NK-92 (cell line): ENCODE data around the gene CNTNAP2.

ENCODE experiments used
- DNase-seq: peaks from one replicate; lab custom pipeline; 2025; ENCODE audit not compliant: unreplicated experiment; lab: John Stamatoyannopoulos, UW

The CNTNAP2 gene

DNA sequence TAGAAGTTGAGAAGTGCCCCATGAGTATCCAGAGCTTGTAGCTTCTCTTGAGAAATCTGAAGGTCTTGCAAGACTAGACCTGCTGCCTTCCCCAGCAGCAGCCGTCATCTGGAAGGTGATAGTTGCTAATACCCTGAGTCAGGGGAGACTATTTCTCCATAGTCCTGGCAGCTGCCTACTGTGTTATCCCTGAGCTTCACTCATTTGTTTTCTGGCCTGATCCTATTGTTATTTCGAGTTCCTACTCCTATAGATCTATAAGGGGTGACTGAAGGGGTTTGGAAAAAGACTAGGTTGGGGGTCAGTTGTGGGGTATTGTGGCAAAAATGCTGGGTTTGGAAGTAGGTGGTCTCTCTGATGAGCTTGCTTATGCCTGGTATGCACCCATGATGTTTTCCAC is 297.8 kb downstream of the CNTNAP2 start:
- DNase-seq = no peak

DNA sequence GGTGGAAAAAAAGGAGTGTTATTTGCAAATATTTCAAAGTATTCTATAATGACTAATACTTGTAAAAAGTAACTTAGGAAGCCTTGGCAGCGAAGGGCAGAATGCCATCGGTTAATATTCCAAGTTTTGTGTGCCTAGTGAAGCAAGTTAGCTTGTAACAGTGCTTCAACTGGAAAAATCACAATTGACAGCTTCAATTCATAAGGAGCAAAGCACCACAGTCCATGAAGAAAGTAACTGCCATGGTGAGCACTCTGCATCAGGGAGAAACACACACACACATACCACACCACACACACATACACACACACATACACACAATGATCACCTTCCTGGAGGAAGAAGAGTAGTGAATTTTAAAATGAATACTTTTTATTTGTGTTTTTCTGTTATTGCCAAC is 298.3 kb downstream of the CNTNAP2 start:
- DNase-seq = no peak

DNA sequence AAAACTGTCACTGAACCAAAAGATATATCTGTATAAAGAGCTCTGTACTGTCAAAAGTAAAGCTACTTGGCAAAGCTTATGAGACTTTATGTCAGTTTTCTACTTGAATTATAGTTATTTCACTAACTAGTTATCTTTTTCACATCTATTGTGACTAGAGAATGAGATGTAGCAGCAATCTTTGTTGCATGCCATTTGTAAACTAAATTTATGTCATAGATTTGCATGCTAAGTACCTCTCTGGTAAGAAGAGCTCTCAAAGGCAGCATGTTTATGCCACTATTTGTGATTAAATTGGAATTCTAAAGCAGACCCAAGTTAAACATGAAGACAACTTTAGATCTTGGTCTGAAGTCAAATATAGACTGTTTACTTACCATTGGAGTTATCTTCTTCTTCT is 300.6 kb downstream of the CNTNAP2 start:
- DNase-seq = no peak

DNA sequence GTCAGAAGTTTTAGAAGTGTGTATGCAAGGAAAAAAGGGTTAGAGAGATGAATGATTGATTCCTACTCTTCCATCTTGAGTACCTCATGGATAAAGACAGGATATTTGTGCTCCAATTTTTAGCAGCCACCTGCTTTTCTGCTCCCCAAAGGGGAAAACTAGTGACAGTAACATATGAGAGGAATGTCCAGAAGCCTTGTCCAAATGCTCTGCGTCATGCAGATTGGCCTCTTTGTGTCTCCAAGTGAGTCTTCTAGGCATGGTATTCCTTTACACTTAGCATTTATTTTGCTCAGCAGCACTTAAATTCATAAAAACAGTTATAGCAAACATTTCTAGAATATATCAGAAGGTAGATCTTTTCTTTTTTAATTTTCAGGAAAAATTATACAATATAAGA is 306.8 kb downstream of the CNTNAP2 start:
- no peak for DNase-seq

DNA sequence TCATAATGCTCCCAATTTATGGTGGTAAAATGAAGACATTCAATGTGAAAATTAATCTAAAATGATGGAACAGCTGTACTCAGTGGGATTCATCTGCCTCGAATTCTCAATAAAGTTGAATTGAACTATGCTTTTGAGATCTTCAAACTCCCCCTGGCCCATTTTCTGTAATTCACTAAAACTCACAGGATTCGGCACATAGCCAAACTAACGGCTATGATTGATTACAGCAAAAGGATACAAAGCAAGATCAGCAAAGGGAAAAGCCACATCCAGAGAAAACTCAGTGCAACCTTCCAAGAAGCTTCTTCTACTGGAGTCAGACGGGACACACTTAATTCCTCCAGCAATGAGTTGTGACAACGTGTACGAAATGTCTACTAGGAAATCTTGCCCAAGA is 307.5 kb downstream of the CNTNAP2 start:
- no peak for DNase-seq

DNA sequence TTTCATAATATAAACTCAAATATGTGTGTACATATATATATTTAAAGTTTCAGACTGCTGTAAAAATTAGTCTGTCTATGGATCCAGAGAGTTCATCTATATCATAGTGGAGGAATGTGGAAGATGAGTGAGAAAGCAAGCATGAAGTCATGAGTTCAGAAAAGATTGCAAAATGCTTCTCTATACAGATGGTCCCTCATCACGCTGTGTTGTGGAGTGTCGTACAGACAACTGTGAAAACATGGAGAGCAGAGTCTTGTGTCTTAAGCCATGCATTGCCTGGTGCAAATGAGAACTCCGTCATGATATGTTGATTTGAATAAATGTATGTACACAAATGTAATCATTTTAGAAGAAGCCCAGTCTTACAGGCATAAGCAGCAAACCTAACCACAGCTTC is 316.9 kb downstream of the CNTNAP2 start:
- DNase-seq = no peak

DNA sequence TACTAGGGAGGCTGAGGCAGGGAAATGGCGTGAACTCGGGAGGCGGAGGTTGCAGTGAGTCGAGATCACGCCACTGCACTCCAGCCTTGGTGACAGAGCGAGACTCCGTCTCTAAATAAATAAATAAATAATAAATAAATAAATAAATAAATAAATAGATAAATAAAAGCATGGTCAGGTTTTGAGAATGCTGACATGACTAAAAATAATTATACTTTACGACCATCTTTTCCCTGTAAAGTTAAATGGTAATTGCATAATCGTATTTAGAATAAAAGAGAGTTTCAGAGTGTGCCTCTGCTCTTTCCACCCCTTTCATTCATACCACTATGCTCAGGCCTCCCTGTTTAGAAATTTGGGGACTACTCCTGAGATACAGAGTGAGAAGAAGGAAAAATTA is 326.5 kb downstream of the CNTNAP2 start:
- no peak for DNase-seq

DNA sequence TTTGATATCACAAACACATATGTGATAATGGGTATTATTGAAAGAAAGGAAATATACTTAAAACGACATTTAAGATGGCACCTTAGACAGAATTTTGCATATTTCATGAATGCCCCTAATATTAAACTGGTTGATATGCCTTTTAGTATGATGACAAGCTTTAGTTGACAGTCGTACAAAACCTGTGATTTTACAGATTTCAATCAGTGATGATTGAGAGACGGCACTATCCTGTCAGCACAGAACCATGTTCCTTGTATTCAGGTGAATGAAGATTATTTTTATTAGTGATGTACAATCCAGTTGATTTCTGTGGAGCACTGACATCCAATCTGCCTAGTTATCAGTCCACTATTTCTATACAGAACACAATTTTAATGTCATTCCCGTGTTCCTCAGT is 333.0 kb downstream of the CNTNAP2 start:
- DNase-seq = no peak

DNA sequence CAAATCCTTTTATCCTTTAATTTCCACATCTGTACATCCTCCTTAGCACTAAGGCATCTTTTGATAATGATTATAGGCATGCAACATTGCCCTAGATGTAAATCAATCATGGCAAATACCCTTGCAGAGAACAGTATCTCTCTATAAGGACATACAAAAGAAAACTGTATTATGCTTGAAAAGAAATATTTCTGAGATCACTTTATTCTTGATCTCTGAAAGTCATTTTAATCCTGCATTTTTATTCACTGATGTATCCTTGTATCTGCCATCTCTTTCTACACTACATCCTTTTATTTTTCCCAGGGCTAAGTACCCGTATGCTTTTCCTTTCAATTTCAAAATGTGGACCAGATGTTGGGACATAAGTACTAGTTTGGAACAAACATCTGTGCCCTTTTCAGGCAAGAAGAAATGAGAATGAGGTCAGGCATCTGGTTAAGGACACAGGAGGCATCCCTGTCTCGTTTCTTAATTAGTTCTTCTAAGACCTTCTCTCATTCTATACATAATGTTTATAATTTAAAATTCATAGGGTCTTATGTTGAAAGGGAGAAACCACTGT is 338.6 kb downstream of the CNTNAP2 start:
- no peak for DNase-seq

DNA sequence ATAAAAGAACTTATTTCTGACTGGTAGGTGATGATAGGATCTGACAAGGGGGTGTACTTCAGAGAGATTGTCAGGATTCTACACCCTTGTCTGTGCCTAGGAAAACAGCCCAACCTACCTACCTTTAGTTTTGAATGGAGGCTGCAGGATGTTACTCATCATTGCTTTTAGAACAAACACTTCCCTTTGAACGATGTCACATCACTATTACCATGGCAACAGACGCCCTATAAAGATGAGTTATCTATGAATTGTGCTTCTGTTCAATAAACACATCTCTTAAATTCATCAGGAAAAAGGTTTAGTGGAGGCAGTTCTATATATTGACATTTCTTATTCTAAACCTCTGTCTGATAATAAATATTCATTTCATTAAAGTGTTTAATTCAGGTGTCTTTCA is 362.4 kb downstream of the CNTNAP2 start:
- DNase-seq = no peak

DNA sequence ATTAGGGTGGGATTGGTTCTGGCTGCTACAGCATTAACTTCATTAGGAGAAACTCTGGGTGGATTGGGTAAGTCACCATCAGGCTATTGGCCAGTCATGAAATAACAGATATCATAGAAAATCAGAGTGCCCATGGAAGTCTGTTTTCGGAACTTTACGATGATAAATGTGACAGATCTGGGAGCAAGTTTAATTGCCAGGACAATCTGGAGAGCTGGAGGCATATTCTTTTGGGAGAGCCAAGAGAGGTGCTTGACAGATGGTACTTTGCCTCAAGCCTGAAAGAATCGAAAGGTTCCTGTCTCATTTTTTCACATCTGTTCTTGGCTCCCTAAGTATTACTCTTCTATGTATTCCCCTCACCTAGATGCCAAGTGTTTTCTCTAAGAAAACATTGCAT is 369.9 kb downstream of the CNTNAP2 start:
- no peak for DNase-seq

DNA sequence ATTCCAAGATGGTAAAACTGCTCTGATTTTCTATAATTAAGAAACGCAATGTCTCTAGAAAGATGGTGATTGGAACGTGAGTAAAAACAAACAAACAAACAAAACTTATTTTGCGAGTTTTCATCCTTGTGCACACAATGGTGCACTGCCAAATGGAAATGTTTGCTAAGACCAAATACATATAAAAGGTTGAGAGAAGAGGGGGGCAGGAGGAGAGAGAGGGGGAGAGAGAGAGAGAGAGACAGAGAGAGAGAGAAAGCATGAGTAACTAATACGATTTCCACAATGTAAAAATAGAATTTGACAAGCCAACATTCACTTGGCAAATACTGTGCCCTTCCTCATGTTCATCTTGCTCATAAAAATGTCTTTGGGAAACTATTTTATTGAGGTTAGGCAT is 375.4 kb downstream of the CNTNAP2 start:
- no peak for DNase-seq

DNA sequence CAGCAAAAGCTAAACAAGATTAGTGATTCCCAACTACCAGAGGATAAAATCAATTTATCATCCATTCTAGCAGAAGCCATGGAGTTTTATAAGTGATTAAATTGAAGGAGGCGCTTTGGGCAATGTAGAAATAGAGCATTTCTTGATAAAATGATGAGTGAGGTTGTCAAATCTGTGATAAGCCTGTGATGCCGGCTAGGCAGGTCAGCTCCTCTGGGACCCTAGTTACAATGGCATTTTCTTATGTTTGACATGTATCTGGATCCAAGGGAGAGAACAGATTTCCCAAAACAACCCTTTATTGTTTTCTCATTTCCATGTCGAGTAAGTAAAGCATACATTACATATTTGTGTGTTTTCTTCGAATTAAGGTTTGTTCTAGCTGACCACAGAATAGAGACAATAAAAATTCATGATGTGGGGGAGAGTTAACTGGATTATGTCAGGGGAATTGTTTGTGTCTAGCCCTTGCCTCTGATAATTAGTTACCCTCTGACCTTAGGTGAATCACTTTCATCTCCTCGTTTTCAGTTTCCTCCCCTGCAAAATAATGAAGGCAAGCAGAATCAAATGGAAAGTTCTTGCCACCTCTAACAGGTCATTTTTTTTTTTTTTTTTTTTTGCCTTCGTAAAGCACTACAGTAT is 378.5 kb downstream of the CNTNAP2 start:
- no peak for DNase-seq

DNA sequence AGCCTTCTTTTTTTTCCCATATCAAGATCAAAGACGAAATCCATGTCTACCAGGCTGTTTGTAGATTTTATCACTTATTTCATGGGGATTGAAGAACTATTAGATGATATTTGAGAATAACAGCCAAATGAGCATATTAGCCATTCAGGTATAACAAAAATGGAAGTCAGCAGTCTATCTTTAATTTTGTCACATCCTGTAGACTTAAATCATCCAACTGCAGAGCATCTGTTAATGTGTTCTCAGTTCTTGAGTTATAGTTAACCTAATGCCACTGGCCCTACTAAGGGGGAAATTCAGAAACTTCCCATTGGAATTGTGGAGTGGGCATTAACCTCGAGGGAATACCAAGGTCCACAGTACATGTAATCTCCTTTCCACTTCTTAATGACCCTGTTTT is 380.1 kb downstream of the CNTNAP2 start:
- no peak for DNase-seq

DNA sequence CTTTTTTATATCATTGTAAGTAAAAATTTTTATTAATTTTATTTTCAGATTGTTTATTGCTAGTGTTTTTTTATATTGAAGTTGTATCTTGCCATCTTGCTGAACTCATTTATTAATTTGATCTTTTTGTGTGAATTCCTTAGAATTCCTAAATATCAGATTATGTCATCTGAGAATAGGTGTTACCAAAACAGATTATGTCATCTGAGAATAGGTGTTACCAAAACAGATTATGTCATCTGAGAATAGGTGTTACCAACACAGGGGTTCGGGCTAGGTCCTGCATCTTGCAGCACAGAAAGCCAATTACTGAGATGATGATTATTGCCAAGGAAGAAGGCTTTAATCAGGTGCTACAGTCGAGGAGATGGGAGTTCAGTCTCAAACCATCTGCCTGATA is 383.4 kb downstream of the CNTNAP2 start:
- no peak for DNase-seq

DNA sequence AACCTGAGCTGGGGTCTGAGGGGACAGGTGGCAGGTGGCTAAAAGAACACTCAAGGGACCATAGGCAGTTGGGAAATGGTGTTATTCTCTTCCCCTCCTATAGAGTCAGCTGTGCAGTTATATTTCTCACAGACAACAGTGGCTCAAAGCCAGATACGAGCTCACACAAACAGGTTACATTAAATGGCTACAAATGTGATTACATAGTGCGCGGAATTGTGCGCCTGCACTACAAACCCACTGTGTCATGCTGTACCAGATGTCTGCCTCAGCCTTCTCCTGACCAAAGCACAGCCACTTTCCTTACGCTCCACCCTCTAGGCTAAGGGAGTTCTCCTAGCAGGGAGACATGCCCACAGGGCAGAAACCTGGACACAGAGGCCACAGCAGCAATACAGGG is 387.2 kb downstream of the CNTNAP2 start:
- no peak for DNase-seq

DNA sequence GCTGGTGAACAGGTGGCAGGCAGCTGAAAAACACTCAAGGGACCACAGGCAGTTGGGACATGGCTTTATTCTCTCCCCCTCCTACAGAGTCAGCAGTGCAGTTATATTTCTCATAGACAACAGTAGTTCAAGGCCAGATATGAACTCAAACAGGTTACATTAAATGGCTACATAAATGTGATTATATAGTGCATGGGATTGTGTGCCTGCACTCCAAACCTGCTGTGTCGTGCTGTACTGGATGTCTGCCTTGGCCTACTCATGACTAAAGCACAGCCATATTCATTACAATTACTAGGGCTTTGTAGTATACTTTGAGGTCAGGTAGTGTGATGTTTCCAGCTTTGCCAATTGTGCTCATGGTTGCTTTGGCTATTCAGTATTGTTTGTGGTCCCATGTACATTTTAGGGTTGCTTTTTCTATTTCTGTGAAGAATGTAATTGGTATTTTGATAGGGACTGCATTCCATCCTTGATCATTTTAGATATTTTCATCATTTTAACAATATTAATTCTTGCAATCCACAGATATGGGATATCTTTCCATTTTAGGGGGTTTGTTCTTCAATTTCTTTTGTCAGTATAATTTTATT is 393.6 kb downstream of the CNTNAP2 start:
- DNase-seq = no peak

DNA sequence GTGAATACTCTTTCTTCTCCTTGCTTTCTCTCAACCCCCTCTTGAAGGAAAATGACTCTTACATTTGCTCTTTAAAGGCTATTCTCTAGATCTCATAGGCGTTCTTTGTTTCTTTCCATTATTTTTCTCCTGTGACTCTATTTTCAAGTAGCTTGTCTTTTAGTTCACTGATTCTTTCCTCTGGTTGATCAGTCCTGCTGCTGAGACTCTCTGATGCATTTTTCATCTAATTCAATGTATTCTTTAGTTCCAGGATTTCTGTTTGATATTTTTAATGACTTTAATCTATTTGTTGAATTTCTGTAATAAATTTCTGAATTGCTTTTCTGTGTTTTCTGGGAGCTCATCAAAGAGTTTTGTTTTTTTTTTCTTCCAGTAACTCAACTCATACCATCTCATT is 397.7 kb downstream of the CNTNAP2 start:
- no peak for DNase-seq

DNA sequence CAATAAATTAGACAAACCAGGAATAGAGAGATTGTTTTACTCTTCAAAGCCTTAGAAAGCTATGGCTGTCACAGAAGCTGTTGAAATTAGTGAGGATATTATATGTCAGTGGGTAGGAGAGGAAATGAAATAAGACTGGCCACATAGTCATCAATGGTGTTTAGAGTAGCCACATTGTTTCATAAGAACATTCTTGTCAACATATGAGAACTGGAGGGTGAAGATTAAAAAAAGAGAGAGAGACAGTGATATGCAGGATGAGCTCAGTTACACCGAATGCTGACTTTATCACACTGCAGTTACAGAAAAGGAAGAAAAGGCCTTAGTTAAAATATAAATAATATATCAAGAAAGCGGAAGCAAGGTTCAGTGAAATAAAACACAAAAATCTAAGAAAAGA is 412.0 kb downstream of the CNTNAP2 start:
- no peak for DNase-seq

DNA sequence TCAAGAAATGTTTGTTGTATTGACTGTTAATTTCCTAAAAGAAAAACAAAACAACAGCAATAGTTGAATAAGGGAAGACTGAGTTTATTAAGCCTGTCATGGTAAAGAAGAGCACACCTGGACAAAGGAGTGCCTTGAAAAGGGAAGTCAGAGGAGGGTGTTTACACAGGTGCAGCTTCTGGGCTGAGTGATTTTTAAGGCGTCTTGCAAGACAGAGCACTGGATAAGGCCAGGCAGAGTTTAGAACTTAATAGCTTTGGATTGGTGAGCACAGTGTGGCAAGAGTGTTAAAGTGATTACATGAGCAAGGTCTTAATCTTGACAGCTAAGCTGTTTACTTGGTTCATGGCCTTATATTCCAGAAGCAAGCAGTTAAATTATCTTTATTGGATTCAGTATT is 423.2 kb downstream of the CNTNAP2 start:
- DNase-seq = no peak

DNA sequence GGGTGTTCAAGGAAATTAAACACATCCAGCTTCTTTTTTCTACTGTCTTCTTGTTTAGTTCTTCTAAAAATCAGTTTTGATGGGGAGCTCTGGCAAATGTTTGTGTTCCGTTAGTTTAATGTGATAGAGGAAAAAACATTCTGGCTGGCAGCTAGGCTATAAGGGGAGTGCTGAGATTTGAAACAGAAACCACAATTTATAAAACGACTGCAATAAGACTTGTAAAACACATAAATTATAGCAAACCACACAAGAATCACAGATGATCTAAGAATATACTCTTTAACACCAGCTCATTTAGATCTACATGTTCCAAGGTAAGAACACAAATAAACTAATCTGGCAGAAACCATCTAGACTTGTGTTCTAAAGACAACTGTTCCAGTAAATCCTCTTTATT is 425.5 kb downstream of the CNTNAP2 start:
- no peak for DNase-seq

DNA sequence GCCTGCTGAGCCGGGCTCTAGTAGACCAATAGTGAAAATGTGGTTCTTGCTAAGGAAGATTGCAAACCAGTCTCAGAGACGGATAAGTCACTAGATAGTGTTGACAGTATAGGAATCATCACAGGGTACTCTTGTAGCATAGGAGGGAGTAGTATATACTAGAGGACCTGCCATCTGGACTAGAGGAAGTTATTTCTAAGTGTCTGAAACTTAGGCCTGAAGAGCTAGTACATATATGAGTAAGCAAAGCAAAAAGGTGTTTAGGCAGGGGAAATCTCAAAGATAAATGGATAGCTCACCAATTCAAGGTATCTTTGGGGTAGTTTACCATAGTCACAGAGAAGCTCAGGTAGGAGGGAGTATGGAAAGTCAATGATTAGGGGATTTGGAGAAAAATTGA is 428.1 kb downstream of the CNTNAP2 start:
- no peak for DNase-seq

DNA sequence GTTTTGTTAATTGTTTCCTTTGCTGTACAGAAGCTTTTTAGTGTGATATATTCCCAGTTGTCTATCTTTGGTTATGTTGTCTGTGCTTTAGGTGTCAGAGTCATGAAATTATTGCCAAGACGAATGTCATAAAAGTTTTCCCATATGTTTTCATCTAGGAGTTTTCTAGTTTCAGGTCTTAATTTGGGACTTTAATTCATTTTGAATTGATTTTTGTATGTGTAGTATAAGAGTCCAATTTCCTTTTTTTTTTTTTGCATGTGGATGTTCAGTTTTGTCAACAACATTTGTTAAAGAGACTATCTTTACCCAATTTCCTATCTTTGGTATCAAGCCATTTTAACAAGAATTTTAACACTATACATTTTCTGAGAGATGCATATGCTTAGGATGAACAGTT is 432.2 kb downstream of the CNTNAP2 start:
- no peak for DNase-seq
